GM18499 (cell line): ENCODE results near the gene IQUB.
"Not testable (repeated sequence)": the region's sequence is repeated elsewhere in the genome, so short reads cannot be mapped to it uniquely, and the experiment has no call there.

Source experiments
- ATAC-seq: cut with Tn5 transposase; IDR thresholded peaks from one replicate; pipeline ENCODE4 v1.9.1; 2021; ENCODE audit warnings: moderate number of reproducible peaks; ENCODE audit not compliant: insufficient read depth, unreplicated experiment

IQUB gene

DNA sequence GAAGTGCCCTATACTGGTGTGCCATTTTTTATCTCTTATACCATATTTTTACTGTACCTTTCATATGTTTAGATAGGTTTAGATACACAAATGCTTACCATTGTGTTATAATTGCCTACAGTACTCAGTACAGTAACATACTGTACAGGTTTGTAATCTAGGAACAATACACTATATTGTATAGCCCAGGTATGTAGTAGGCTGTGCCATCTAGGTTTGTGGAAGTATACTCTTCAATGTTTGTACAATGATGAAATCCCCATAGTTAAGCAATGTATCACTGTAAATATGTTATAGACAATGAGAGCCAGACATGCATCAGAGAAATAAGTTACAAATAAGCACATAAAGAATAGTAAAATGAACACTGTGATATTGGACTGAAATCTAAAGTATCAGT, 109.1 kb downstream of the IQUB start:
- no peak for ATAC-seq

DNA sequence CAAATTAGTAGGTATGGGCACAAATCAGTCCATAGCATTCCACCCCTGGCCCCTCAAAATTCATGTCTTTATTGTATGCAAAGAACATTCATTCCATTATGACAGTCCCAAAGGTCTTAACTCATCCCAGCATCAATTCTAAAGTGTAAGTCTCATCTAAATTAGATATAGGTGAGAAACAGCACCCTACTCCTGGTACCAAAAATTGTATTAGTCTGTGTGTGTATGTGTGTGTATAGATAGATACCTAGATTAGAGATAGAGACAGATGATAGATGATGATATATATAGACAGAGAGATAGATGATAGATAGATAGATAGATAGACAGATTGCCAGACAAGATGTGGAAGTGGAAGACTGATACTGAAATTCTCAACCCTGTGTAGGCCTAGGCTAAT, 109.9 kb downstream of the IQUB start:
- ATAC-seq = no peak

DNA sequence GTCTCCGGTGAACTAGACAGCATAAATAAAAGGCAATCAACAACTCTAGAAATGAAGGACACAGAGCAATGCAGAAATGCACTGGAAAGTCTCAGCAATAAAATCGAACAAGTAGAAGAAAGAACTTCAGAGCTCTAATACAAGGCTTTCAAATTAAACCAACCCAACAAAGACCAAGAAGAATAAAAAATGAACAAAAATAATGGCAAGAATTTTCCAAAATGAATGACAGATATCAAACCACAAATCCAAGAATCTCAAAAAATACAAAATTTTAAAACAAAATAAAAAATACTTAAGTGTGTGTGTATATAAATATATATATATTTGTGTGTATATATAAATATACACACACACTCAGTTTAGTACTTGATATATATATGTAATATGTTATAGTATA, 110.8 kb downstream of the IQUB start:
- no peak for ATAC-seq

DNA sequence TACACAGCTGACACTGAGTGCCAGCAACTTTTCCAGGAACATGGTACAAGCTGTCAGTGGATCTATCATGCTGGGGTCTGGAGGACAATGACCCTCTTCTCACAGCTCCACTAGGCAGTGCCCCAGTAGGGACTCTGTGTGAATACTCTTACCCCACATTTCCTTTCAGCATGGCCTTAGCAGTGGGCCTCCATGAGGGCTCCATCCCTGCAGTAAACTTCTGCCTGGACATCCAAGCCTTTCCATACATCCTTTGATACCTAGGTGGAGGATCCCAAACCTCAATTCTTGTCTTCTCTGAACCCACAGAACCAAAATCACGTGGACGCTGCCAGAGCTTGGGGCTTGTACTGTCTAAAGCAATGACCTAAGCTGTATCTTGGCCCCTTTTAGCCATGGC, 116.8 kb downstream of the IQUB start:
- ATAC-seq = no peak

DNA sequence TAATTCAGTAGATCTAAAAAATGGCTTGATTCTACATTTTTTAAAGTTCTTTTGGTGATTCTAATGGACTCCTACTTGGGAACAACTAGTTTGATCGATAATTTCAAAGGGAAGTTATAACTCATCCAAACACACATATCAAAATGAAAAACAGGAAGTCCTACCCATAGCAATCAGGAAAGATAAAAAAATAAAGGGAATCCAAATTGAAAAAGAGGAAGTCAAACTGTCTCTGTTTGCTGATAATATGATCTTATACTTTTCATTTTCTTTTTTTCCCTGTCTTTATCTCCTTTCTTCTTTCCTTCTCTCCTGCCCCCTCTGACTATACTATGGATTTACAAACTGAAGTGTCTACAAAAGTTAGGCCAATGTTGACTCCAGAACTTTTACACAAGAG, 118.8 kb downstream of the IQUB start:
- no peak for ATAC-seq

DNA sequence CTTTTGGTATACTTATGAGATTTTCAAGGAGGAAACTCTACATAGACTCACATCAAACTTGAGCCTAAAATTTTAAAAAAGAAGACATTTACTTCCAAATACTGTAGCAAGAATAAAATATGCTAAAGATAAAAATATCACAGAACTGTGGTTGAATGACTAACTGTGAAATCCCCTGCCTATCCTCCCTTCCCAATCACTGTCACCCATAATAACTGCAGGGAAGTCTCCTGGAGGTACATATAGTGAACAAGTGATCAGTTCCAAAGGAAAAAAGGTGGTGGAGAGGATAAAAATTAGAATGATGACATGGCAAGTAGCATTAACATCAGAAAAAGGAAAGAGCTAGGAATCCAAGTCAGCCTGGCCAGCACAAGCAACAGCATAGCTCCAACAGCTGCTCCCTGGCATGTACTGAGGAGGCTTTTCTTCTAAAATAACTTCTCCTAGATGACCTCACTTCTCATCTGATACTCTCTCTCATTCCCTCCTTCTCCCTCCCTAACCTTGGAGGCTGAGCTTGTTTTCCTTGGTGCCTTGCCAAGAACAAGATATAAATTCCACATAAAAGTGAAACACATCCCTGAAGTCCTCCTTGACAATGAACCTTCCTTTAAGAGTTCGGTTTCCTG, 124.0 kb downstream of the IQUB start:
- ATAC-seq = no peak

DNA sequence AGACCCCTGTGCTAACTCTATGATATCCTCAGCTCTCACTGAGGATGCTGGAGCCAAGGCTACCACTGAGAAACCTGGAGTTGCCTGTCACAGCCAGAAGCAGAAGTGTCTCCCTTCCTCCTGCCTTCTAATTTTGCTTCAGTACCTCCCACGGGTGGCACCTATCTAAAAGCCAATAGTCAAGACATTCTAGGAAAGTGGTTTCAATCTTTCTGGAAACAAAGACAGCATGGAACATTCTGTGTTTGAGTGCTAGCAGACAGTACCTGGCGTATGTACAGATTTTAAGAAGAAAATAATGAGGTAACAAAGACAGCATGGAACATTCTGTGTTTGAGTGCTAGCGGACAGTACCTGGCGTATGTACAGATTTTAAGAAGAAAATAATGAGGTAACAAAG, 126.4 kb downstream of the IQUB start:
- not testable (repeated sequence) for ATAC-seq
